Neuronal stem cell (in vitro differentiated cells): Measurements from ENCODE around the gene PNLDC1.
A peak's percentile ranks its signal among the peaks of the same experiment; 100 is the strongest.

Experiments
- DNase-seq: peaks from one replicate; pipeline ENCODE4 v3.0.0-alpha.2; 2013; ENCODE audit warnings: low spot score
- H2AFZ ChIP-seq: one replicate; pipeline ENCODE4 v1.6.1; 2013; ENCODE audit warnings: mild to moderate bottlenecking, low read length, inconsistent platforms
- H2AK5ac ChIP-seq: 2 replicates; pipeline ENCODE4 v1.6.1; 2013; ENCODE audit warnings: low read depth, mild to moderate bottlenecking, inconsistent platforms, low read length, moderate library complexity, mixed read lengths
- H2BK120ac ChIP-seq: 2 replicates; pipeline ENCODE4 v1.6.1; 2013; ENCODE audit warnings: low read depth, mild to moderate bottlenecking, inconsistent platforms, low read length, moderate library complexity, mixed read lengths
- H2BK12ac ChIP-seq: one replicate; pipeline ENCODE4 v1.6.1; 2013; ENCODE audit warnings: low read length, inconsistent platforms
- H2BK15ac ChIP-seq: 2 replicates; pipeline ENCODE4 v1.6.1; 2013; ENCODE audit warnings: mild to moderate bottlenecking, low read length, inconsistent platforms, mixed read lengths
- H2BK5ac ChIP-seq: one replicate; pipeline ENCODE4 v1.6.1; 2013; ENCODE audit warnings: inconsistent platforms, mild to moderate bottlenecking, low read length, moderate library complexity
- H3K14ac ChIP-seq: one replicate; pipeline ENCODE4 v1.6.1; 2013; ENCODE audit warnings: low read length, inconsistent platforms
- H3K18ac ChIP-seq: 2 replicates; pipeline ENCODE4 v1.6.1; 2013; ENCODE audit warnings: low read length, inconsistent platforms
- H3K23ac ChIP-seq: 2 replicates; pipeline ENCODE4 v1.6.1; 2013; ENCODE audit warnings: low read depth, mild to moderate bottlenecking, mixed read lengths, low read length, inconsistent platforms; ENCODE audit not compliant: poor library complexity
- H3K27ac ChIP-seq: replicated peaks from 3 replicates; pipeline ENCODE4 v1.5.1; 2013; ENCODE audit warnings: low read length, inconsistent platforms
- H3K27me3 ChIP-seq, 3 experiments: 2 replicates each; pipeline ENCODE4 v1.6.1; 2013; ENCODE audit warnings: low read length in 3 of 3, mild to moderate bottlenecking in 2 of 3, inconsistent platforms in 1 of 3, low read depth in 1 of 3, mixed read lengths in 1 of 3, moderate library complexity in 1 of 3; ENCODE audit not compliant: control insufficient read depth in 3 of 3, insufficient read depth in 3 of 3
- H3K36me3 ChIP-seq, 2 donors: replicated peaks in 1 of 2; 2 replicates each; pipeline ENCODE4 v1.6.1; 2013; ENCODE audit warnings: low read length in 2 of 2; ENCODE audit not compliant: control insufficient read depth in 2 of 2, insufficient read depth in 2 of 2
- H3K4ac ChIP-seq: 2 replicates; pipeline ENCODE4 v1.6.1; 2013; ENCODE audit warnings: inconsistent platforms, mild to moderate bottlenecking, low read length, moderate library complexity
- H3K4me1 ChIP-seq, 2 donors: 1 replicate in 1 of 2; 2 replicates in 1 of 2; pipeline ENCODE4 v1.6.1; 2013; ENCODE audit warnings: low read length in 2 of 2, low read depth in 1 of 2; ENCODE audit not compliant: control insufficient read depth in 2 of 2, insufficient read depth in 1 of 2
- H3K4me2 ChIP-seq: one replicate; pipeline ENCODE4 v1.6.1; 2013; ENCODE audit warnings: mild to moderate bottlenecking, low read length, inconsistent platforms; ENCODE audit not compliant: insufficient read depth, poor library complexity, severe bottlenecking
- H3K4me3 ChIP-seq, 2 donors: 2 replicates each; pipeline ENCODE4 v1.5.1; 2013; ENCODE audit warnings: low read length in 2 of 2, mild to moderate bottlenecking in 2 of 2, inconsistent platforms in 1 of 2, moderate library complexity in 1 of 2
- H3K79me1 ChIP-seq: one replicate; pipeline ENCODE4 v1.6.1; 2013; ENCODE audit warnings: low read depth, mild to moderate bottlenecking, inconsistent platforms, low read length, moderate library complexity
- H3K9ac ChIP-seq: one replicate; pipeline ENCODE4 v1.6.1; 2013; ENCODE audit warnings: mild to moderate bottlenecking, low read depth, low read length, inconsistent platforms; ENCODE audit not compliant: poor library complexity
- H3K9me3 ChIP-seq, 2 donors: replicated peaks in 1 of 2; 2 replicates each; pipeline versions ENCODE3 to v1.6.1; 2013; ENCODE audit warnings: low read length in 2 of 2, mild to moderate bottlenecking in 2 of 2, inconsistent platforms in 1 of 2, low read depth in 1 of 2, mixed read lengths in 1 of 2, moderate library complexity in 1 of 2; ENCODE audit not compliant: control insufficient read depth in 2 of 2, insufficient read depth in 1 of 2
- H4K8ac ChIP-seq: one replicate; pipeline ENCODE4 v1.6.1; 2013; ENCODE audit warnings: low read depth, mild to moderate bottlenecking, inconsistent platforms, low read length, moderate library complexity
- H4K91ac ChIP-seq: one replicate; pipeline ENCODE4 v1.6.1; 2013; ENCODE audit warnings: low read length, low read depth, mild to moderate bottlenecking, inconsistent platforms; ENCODE audit not compliant: poor library complexity
- WGBS, 2 donors: extraction: QIAGEN DNeasy Blood & Tissue Kit; methylation state at CpG; one replicate each; pipeline ENCODE4 v1.1.7; 2013; ENCODE audit warnings: missing lambda C conversion rate in 2 of 2, mixed read lengths in 1 of 2; ENCODE audit not compliant: insufficient read length in 2 of 2, insufficient replicate concordance in 1 of 2; ENCODE audit errors: extremely low coverage in 2 of 2; 5-methylcytosine and 5-hydroxymethylcytosine counted together

The PNLDC1 gene

DNA sequence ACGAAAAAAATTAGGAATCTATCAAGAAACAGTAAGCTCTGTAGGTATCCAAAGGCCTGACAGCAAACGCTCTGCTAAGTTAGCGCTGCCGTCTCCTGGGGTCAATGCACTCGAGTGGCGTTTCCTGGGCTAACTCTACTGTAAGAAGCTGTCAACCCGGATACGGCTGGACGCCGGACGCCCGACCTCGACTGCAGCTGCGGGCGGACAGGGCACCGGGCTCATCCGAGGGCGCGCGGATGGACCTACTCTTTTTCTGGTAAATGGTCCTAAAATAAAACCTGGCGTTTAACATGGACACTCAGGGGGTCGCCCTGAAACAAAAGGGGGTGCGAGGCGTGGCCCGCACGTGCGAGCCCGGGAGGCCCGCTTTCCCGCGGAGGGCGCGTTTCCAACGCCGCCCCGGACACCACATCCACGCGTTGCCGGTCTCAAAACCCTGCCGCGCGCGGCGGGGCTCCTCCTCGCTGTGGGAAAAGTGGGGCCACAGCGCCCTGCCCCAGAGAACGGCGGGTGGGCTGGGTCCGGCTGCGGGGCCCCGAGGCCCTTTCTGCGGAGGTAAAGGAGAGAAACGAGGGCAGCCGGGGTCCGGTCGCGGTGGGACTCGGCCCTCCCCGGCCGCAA lies 11.2 kb upstream of the PNLDC1 start:
- Histone ChIP-seq H2BK120ac (no peak overlapping the region), H4K91ac (no peak overlapping the region), H3K18ac (peak overlapping the region; percentile 99), H3K4me3 (peak overlapping the region; percentile 88 to 100), H2BK5ac (peak overlapping the region; percentile 98), H2BK15ac (no peak overlapping the region), H4K8ac (peak overlapping the region; percentile 65), H3K4me1 (peaks cover 6 to 15% of the 10 kb centered on the region in 2 donors), H3K9me3 (no peaks in the 10 kb centered on the region), H3K14ac (peak overlapping the region; percentile 94), H3K27ac (peak overlapping the region; percentile 75), H3K23ac (peak overlapping the region; percentile 99), H2AFZ (peak overlapping the region; percentile 85), H3K36me3 (peaks cover 8 to 74% of the 10 kb centered on the region in 2 donors), H2BK12ac (no peak overlapping the region), H3K9ac (peak overlapping the region; percentile 100), H3K4ac (peak overlapping the region; percentile 89), H3K79me1 (peaks cover 10% of the 10 kb centered on the region), H3K27me3 (no peaks in the 10 kb centered on the region), H3K4me2 (peak overlapping the region; percentile 75), H2AK5ac (peak overlapping the region; percentile 99)
- no CpG with 5 or more reads among the region's 60 CpGs for WGBS, 2 donors
- DNase-seq, result no peak

GRCh38 chr6:159789377-159790148 lies 10.5 kb upstream of the PNLDC1 start, which contains the start of gene TCP1:
TSS of gene TCP1 (minus strand) at chr6:159789602. CDS start at chr6:159789468, 134 bp downstream.
- H3K23ac ChIP-seq, result peak within 1 kb of the TSS; percentile 99
- H2BK15ac ChIP-seq, result peak within 1 kb of the TSS; percentile 89
- H3K18ac ChIP-seq, result peak within 1 kb of the TSS; percentile 99
- no CpG with 5 or more reads among the region's 64 CpGs for WGBS, 2 donors
- H2AFZ ChIP-seq, result peak within 1 kb of the TSS; percentile 91
- H3K4me1 ChIP-seq, result peaks cover 6 to 15% of the 10 kb centered on the region in 2 donors
- no peaks in the 10 kb centered on the region for H3K9me3 ChIP-seq
- peak within 1 kb of the TSS; percentile 24 for H4K91ac ChIP-seq
- H3K14ac ChIP-seq, result peak within 1 kb of the TSS; percentile 94
- peak within 1 kb of the TSS; percentile 98 for H2BK5ac ChIP-seq
- H3K4me2 ChIP-seq, result peak within 1 kb of the TSS; percentile 77
- peak within 1 kb of the TSS; percentile 86 for H3K27ac ChIP-seq
- H2BK12ac ChIP-seq, result no peak within 1 kb of the TSS
- DNase-seq, result peak; percentile 99
- peak within 1 kb of the TSS; percentile 100 for H3K9ac ChIP-seq
- H3K36me3 ChIP-seq, result peaks cover 8 to 74% of the 10 kb centered on the region in 2 donors
- peaks cover 10% of the 10 kb centered on the region for H3K79me1 ChIP-seq
- peak within 1 kb of the TSS; percentile 99 for H2AK5ac ChIP-seq
- peak within 1 kb of the TSS; percentile 65 for H4K8ac ChIP-seq
- H3K27me3 ChIP-seq, result no peaks in the 10 kb centered on the region
- no peak within 1 kb of the TSS for H2BK120ac ChIP-seq
- H3K4me3 ChIP-seq, result peak within 1 kb of the TSS; percentile 89 to 100
- peak within 1 kb of the TSS; percentile 89 for H3K4ac ChIP-seq

DNA sequence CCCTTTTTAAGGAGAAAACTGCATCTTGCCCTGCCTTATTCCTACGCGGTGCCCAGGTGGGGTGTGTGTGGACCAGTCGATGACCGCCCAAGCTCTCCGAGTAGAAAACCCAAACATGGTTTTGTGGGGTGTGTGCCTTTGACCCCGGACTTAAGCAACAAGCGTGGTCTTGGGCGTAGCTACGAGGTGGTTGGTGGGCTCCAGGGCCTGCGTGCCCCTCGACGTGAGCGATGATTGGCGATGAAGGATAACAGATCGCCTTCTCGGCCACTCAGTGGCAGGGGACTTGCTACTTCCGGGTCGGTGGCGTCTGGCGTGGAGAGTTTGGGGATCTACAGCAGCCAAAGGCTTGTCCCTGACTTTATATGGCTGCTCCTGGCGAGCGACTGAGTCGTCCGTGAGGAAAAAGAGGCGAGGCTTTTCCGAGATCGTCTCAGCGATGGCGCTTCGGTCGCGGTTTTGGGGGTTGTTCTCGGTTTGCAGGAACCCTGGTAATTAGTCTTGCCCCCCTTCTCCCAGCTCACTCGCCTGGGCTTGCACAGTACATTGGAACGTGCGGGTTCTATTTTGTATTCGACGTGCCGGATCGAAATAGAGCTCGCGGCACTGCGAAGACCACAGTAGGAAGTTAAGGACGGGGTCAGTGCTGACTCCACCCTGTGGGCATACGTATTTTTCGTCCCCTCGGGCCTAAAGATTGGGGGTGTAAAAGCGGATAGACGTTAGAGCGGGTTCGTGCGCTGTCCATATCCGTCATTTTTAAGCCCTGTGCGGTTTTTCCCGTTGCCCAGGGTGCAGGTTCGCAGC lies 9.7 kb upstream of the PNLDC1 start, which contains the start of gene MRPL18:
TSS of gene MRPL18 (plus strand) at position 319 of the 807 bp plus-strand sequence. CDS start at position 440, 121 bp downstream.
- Histone ChIP-seq H3K79me1 (peaks cover 10% of the 10 kb centered on the region), H3K4me1 (peaks cover 6 to 15% of the 10 kb centered on the region in 2 donors), H2AK5ac (peak within 1 kb of the TSS; percentile 99), H3K27me3 (no peaks in the 10 kb centered on the region), H4K8ac (no peak within 1 kb of the TSS), H3K18ac (peak within 1 kb of the TSS; percentile 99), H3K4ac (peak within 1 kb of the TSS; percentile 89), H3K9me3 (no peaks in the 10 kb centered on the region), H3K9ac (peak within 1 kb of the TSS; percentile 100), H2BK5ac (peak within 1 kb of the TSS; percentile 98), H3K36me3 (peaks cover 6 to 71% of the 10 kb centered on the region in 2 donors), H3K27ac (peak within 1 kb of the TSS; percentile 86), H2BK120ac (no peak within 1 kb of the TSS), H3K4me2 (peak within 1 kb of the TSS; percentile 77), H2BK12ac (no peak within 1 kb of the TSS), H3K14ac (peak within 1 kb of the TSS; percentile 94), H2BK15ac (peak within 1 kb of the TSS; percentile 89), H3K23ac (peak within 1 kb of the TSS; percentile 99), H4K91ac (peak within 1 kb of the TSS; percentile 24), H2AFZ (peak within 1 kb of the TSS; percentile 91), H3K4me3 (peak within 1 kb of the TSS; percentile 89 to 100)
- WGBS, 2 donors, result no CpG with 5 or more reads among the region's 56 CpGs
- peak; percentile 92 for DNase-seq
